Embryonic facial prominence (tissue), 1 donor: ENCODE data around the gene PCK1.

Experiments
- DNase-seq: peaks from one replicate; pipeline ENCODE4 v3.0.0-alpha.2; 2016; ENCODE audit errors: extremely low spot score

Gene PCK1

DNA sequence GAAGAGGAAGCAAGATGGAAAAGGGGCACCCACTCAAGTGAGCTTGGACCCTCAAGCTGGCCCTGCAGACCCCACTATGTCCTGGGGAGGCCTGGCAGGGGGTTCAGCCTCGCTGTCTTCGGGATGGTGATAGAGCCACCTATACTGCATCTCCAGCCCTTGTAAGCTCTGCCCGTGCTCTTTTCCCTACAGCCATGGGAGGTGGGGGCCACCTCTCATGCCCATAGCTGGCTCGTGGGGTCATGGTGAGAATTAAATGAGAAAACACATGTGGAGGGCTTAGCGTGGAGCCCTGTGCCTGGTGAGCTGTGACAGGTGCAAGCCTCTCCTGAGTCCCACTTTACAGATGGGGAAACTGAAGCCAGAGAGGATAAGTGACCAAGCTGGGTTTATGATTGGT is 27.7 kb downstream of the PCK1 start:
- no peak for DNase-seq

DNA sequence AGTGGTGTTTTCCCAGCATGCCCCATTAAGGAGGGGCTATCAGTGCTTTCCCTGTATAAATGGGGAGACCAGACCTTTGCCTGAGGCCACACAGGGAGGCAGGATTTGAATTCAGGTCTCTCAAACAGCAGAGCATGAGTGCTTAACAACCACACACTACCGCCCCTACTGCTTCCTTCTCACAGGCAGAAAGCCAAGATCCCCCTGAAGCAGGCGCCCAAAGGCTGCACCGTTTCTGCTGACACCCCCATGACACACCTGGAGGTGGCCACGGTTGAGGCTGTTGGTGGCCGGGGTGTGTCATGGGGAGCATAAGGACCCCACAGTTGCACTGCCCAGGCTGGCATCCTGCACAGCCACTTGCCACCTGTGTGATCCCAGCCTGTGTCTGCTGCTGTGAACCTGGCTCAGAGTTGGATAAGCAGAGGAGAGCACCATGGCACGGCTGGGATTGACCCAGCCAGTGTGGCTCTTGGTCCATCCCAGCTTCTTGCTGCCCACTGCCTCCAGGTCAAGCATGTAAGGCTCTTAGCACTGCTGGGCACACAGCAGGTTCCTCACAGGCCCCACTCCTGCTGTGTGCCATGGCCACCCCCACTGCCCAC is 28.3 kb downstream of the PCK1 start:
- no peak for DNase-seq

DNA sequence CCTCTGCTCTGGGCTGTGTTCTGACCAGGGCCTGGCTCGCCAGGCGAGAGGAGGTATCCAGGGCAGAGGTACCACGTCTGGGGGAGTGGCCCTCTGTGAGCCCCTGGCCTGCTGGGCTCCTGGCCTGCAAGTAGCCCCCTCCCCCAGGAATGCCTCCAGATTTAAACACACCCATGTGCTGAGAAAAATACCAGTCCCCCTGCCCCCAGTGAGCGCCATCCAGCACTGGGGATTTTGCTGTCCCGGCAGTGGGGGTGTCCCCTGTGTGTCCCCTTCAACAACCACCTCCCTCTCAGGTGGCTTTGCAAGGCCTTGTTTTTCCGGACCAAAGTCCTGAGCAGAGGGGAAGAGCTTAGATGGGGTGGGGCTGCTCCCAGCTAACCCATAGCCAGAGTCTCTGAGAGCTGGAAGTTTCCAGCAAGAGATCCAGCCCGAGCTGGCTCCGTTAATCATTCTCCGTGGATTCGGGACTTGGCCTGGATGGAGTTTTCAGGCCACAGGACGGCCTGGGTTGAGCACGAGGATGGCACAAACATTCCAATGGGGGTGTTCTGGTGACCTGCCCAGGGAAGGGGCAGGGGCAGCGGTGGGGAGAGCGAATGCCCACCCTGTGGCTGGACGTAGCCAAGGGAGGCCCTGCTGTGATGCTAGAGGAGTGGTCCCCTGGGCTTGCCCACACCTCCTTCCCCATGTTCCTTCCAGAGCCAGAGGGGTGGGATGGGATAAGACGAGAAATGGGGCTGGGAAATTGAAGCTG is 29.0 kb downstream of the PCK1 start:
- no peak for DNase-seq

DNA sequence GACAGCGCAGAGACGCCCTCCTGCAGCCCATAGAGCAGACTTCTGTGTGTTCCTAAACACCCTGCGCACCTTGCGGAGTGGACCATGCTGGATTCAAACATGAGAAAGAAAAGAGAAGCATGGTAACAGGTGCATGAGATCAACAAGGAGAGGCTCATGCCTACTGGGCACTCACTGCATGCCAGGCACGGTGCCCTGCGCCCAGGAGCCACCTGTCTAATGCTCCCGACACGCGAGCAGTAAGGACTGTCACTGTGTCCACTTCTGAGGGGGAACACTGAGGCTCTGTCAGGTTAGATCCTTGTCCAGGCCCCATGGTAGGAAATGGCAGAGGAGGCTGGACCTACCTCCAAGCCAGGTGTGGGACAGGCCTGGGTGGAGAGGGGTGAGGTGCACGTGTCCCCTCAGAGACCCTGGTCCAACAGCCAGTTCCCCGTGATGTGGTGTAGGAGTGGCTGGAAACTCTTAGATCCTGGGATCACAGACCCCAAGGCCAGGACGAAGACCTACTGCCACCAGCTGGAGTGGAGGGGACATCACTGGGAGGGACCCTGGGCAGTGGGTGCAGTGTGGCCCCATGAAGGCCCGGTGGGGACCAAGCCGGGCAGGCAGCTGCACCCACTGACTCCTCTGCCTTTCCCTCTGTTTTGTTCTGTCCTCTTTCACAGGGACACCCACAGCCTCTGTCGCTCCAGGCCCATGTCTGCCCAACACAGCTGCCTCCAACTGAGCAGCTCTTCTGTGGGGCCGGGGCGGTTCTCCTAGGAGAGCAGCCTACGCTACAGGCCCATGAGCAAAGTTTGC is 29.8 kb downstream of the PCK1 start:
- no peak for DNase-seq

DNA sequence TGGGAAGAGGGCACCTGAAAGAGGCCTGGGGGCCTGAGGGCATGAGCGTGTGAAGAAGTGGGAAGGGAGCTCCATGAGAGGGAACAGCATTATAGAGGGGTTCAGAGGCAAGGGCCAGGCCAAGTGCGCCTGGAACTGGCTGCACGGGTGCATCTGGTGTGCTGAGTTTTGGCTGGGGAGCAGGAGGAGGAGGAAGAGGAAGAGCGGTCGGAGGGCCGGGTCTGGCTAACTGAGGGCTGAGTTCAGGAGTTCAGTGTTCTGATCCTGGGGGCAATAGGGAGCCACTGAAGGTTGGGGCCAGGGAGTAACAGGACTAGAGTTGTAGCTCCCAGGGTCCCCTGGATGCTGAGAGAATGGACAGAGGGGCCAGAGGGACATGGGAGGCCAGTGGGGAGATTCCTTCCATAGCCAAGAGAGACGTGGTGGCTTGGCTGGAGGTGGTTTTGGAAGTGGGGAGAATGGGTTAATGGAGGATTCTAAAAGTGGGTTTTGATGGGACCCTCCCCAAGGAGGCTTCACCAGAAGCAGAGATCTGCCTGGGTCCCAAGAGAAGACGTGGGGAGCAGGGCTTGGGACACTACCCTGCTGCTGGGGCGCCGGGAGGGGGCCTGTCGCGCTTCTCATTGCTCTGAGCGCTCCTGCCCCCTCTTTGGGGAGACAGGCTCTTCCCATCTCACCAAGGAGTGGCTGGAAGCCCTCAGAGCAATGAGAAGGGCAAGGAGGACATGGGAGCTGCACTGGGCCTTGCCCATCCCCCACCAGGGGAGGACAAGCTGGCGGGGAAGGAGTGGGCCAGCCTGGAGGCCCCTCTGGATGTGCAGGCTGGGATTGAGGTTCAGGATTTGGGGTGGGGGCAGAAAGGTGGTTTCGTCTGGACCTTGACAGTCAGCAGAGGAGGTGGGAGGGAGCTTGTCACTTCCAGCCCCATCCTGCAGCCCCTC is 30.6 kb downstream of the PCK1 start:
- DNase-seq: no peak

DNA sequence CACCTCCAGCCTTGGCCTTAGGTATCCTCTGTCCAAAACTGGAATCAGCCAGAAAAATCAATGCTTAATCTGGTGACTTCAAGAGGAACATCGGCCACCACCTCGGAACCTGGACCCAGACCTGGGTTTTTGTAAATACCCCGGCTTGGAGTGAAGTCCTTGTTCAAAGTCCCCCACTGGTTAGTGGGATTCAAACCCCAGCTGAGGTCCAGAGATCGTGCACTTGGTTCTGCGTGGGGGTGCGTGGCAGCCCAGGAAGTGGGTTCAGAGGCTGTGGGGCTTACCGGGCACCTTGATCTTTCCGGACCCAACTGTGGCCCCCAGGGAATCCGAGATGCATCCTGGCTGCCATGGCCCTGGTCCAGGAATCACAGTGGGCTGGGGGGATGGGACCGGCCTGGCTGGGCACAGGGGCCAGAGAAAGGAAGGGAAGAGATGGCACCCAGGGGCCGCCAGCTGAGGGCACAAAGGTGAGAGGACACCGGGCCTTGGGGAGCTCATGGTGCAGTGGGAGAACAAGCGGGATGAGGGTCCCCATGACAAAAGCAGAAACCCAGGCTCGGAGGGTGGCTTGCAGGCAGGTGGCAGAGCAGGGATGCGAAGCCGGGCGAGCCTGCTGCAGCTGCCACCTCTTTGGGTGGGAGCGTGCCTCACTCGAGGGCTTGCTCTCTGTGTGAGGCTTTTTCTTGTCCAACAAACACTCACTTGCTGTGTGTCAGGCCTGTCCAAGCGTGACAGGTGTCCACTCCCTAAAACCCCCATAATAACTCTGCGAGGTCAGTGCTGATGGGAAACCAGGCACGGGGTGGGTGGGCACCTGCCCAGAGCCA is 31.6 kb downstream of the PCK1 start:
- no peak for DNase-seq

DNA sequence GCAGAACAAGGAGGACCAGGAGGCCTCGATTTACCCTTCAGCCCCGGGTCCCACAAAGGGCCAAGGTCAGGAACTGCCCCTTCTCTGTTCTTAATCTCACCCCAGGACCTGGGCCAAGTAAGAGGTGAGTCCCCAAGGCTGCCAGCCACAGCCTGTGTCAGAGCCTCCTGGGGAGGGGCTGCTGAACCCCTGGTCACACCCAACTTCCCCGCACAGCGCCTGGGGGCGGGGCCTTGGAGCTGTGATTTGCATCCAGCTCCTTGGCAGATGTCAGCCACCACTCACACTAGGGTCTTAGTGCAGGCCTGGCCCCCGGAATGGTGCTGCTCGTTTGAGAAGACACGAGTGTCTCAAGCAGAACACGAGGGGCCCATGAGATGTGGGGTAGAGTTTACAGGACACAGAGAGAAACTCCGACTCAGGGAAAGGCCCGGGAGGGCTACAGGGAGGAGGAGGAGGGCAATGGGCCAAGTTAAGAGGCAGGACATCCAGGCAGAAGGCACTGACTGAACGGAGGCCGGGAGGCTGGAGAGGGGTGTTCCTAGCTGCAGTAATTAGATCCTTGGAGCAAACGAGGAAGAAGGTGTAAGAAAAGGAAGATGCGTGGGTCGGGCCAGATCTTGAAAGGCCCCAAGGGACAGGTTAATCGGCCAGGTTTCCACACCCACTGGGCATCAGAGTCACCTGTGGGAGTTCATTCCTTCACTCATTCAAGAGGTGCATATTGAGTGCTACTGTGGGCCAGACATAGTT is 32.4 kb downstream of the PCK1 start:
- no peak for DNase-seq

DNA sequence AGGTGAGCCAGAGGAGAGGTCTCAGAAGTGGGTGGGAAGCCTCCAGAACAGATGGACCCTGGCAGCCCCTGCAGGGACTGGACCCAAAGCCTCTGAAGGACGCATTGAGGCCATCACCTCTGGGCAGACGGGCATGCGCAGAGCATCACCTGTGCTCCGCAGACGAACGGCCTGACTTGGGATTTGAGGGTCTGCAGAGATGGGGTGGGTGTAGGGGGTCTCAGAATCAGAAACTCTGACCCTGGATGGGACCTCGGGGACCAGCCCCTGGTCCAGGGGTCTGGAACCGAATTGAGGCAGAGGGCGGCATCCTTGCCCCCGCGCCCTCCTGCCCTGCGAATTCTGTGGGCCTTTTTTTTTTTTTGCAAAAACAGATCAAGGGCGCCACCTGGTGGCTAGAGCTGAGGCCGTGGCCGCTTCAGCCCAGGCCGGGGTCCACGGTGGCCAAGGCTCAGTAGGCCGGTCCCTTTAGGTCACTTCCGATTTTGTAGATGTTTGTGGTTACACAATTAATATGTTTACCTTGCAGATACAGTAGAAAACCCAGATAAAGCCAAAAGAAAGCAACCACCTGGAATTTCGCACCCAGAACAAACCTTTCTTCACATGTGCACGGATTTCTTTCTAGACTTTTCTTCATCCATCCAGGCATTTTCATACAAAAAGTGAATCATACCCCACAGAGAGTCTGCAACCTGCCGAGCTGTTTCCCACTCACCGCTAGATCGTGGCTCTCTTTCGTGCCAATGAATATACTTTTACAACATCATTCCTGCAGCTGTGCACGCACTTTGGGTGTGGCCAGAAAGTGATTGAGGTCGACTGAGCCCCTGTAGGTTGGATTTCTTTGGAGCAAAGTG is 33.4 kb downstream of the PCK1 start:
- DNase-seq: no peak

DNA sequence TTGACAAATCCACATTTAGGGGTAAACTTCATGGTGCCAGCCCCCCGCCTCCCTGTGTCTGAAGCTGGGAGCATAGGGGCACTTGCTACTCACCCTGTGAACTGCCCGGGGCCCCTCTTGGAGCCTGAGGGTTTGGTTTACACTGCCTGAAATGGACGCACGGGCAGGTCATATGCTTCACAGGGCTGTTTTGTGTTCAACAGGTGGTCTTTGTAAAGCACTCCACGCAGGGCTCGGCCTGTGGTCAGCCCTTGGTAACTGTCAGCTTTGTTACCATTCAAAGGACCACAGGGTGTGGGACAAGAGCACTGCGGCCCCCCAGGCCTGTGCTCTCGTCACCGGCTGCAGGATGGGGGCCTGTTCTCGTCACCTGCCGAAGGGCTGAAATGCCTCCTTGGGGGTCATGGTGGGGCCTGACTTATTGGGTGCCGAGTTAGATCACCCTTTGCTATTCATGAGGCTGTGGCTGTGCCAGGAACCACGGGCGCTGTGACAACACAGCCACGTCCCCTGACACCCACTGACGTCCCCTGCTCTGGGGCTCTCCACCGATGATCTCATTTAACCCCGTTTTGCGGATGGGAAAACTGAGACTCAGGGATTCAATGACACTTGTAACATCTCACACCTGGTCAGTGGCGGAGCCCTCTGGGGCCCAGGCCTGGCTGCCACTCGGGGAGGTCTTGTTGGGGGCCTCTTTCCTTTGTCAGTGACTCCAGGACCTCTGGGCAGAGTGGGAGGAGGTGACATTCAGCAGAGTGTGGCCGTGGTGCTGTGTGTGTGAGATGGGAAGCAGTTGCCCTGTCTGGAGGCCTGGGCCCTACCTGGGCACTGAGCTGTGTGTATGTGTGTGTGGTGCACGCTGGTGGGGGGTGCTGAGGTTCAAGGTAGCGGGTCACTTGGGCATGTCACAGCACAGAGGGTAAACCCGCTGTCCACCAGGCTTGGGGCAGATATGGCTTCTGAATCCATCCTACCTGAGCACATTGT is 34.4 kb downstream of the PCK1 start:
- no peak for DNase-seq

DNA sequence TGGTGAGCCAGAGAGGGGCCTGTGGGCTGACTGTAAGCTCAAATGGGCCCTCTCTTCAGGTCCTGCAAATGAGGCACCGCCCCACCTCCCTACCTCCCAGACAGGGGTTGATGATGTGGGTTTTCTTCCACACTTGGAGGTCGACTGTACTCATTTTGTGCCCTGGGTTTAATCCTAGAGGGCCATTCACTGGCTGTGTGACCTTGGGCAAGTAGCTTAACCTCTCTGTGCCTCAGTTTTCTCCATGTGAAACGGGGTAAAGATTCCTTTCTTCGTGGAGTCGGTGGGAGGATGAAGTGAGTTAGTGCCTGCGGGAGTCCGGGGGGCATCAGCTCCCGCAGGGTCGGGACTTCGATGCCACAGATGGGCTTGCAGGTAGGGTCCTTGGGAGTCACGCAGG is 35.4 kb downstream of the PCK1 start:
- DNase-seq: no peak

DNA sequence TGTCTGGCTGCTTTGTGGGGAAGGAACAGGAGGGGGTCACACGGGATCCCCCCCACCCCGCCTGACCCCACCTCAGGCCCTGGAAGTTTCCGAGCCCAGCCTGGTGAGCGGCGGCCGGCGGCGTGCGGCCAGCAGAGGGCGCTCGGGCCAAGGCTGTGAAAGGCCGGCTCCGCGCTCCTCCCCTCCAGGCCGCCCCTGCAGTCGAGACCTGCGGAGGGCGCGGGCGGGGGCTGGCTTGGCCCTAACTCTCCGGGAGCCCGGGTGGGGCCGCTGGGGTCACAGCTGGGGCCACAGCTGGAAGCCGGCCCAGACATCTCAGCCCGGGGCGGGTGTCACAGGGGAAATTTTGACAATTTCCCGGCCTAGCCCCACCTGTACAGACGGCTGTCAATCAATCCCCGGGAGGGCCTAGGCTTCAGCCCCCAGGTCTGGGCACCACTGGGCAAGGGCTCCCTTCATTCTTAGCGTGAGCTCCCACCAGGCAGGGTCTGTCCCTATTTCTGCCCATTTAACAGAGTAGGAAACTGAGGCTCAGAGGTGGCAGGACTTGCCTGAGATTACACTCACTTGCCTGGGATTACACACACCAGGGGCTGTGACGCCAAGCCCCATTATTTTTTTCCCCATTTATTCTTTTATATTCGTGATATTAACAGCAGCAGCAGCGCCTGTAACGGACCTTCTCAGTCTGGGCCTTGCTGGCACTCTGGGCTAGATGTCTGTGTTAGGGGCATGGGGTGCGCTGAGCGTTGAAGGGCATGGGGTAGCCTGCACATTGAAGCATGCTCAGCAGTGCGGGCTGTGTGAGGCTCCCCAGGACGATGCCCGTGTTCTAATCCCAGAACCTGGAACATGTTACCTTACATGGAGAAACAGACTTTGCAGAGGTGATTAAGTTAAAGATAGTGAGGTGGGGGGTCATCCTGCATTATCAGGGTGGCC is 36.4 kb downstream of the PCK1 start:
- DNase-seq: no peak

DNA sequence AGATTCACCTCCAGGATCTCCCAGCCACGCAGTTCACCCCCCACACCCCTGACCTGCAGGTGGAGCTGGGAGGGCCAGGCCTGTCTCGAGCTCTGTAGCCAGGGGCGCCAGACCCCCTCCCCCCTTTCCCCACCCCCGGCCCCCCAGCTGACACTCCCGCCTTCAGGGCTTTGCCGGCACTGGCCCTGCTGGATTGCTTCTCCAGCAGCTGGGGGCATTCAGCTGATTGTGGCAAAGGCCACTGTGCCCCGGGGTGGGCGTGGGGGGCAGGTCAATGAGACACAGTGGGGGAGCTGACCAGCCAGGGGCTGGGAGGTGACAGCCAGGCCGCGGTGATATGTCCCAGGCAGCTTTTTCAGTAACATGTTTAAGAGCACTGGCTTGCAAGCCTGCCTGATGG is 37.1 kb downstream of the PCK1 start:
- DNase-seq: no peak

DNA sequence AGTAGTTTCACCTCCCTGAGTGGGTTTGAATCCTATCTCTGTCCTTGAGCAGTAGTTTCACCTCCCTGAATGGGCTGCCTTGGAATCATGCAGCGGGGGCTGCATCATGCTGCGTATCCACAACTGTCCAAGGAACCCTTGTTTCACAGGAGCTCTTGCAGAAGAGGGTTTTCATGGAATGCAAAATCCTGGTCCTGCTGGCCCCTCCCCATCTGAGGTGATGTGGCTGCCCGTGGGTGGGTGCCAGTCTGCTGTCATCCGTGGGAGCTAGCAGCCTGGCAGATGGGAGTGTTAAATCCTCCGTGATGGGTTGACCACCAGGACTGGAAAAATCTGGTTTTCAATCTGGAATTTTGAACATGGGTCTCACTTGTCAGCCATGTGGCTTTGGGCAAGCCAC is 37.6 kb downstream of the PCK1 start:
- no peak for DNase-seq

DNA sequence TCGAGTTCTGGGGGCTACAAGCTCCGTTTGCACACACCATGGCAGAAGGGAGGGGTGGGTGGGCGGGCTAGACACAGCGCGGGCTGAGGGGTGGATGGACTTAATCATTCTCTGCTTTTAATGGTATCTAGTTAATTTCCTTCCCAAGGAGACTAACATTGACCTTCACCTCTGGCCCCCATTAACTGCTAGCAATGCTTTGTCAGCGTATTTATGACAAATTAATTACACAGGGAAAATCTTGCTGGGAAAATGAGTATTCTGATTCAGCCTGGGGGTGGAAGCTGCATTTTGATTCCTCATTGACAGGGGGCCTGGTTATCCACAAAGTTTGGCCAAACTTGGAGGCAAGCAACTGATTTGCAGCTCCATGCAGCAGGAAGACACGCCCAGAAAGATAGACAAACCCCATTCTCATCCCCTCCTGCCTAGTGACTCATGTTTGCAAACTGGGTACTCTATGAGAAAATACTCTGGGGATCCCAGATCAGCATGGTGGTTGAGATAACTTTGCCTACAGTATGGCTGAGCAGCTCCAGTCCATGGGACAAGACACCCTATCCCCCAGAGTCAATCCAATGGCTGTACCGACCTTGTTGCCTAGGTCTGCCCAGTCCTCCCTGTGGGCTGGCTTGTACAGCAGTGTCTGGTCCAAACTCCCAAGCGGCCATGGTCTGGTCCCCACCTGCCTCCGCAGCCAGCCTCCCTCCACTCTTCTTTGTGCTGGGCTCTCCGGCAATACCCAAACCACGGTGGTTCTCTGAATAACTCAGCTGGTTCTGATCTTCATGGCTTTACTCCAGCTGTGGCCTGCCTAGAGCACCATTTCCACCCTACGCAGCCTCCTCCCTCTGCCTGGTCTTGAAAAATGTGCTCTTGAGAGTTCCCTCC is 39.7 kb downstream of the PCK1 start:
- DNase-seq: no peak

DNA sequence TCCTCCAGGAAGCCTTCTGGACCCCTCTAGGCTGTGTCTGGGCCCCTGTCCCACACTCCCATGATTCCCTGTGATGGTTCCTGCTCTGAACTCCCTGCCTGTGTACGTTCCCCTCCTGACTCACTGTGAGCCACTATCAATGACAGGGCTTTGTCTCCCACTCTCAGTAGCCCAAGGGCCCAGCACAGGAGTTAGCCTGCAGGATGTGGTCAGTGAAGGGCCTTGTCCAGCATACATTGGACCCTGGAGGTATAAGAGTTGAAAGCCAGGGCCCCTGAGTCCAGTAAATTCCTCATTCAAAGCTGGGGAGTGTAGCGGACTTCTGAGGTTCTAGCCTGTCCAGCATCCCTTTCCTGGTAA is 40.3 kb downstream of the PCK1 start:
- no peak for DNase-seq

DNA sequence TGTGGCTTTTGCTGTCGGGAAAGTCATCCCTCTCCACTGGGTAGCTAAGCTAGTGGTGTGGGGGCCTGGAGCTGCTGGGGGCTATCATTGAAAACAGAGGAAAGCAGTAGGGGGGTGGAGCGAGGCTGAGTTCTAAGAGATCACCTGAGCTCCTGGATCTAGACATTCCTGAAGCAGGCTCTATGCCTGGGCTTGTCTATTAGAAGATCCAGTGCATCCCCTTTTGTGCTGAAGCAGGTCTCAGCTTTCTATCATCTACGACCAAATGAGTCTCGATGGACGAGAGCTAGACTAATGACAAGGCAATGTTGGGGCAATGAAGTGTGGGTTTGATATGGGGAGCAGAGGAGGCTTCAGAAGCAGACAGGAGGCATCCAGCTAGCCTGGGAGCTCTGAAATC is 40.8 kb downstream of the PCK1 start:
- DNase-seq: no peak
